ENCODE data around the gene STAT6. TPM values are rescaled to one million over a fixed set of nuclear protein-coding genes. Genes with fewer than 3 reads are reported as not detected.
A peak's percentile ranks its signal among the peaks of the same experiment; 100 is the strongest.

The STAT6 gene
- total RNA-seq, 1 experiment from 2014 or later: 44.4 TPM

GRCh38 chr12:57046947-57047890 lies 63.9 kb downstream of the STAT6 start:
- H3K4me1 ChIP-seq (ENCODE audit: insufficient read depth, low read length): no peaks in the 10 kb centered on the region
- Mint-ChIP-seq H3K9me3 (no peaks in the 10 kb centered on the region), H3K4me3 (no peak overlapping the region), H3K4me1 (peaks cover 3 to 13% of the 10 kb centered on the region in 2 experiments), H3K36me3 (ENCODE audit: insufficient read depth in 1 of 3, low read depth in 3 of 3) (no peaks in the 10 kb centered on the region; a peak in 1 of 7 replicates), H3K27me3 (ENCODE audit: low read depth) (peaks cover 5% of the 10 kb centered on the region), H3K27ac (peak overlapping the region in 1 of 3 experiments; percentile 69; a peak in 1 of 7 replicates)
- H2AK5ac ChIP-seq (ENCODE audit: insufficient read length, low read length): no peak overlapping the region
- no peak overlapping the region for H2AFZ ChIP-seq (ENCODE audit: low read length)
- H3K56ac ChIP-seq (ENCODE audit: insufficient read length, low read depth, low read length): no peak overlapping the region
- no peak overlapping the region for H2BK20ac ChIP-seq (ENCODE audit: low read depth, low read length, poor library complexity, severe bottlenecking)
- H4K8ac ChIP-seq (replicated peaks; ENCODE audit: insufficient read length, low read depth, low read length): no peak overlapping the region
- H2BK15ac ChIP-seq (ENCODE audit: low read depth, low read length): no peak overlapping the region
- WGBS (ENCODE audit: extremely low coverage, insufficient read length, low lambda C conversion rate): no CpG with 5 or more reads among the region's 10 CpGs
- H3K27ac ChIP-seq (ENCODE audit: insufficient read length, low read depth, low read length): no peak overlapping the region
- no peaks in the 10 kb centered on the region for H3K27me3 ChIP-seq (ENCODE audit: insufficient read depth, low read length)
- no peak overlapping the region for H3K9ac ChIP-seq (ENCODE audit: extremely low read depth, insufficient read length, low read length)
- no peak overlapping the region for H3K14ac ChIP-seq (ENCODE audit: insufficient read depth, low read length)
- no peaks in the 10 kb centered on the region for H3K23me2 ChIP-seq (ENCODE audit: insufficient read length, low read depth, low read length, poor library complexity, severe bottlenecking)
- H3K18ac ChIP-seq (ENCODE audit: insufficient read length, low read depth, low read length): no peak overlapping the region
- no peak overlapping the region for H3K23ac ChIP-seq (ENCODE audit: insufficient read length, low read depth, low read length)
- H4K20me1 ChIP-seq (ENCODE audit: control insufficient read depth, insufficient read depth, insufficient read length): no peaks in the 10 kb centered on the region
- H4K5ac ChIP-seq (ENCODE audit: insufficient read length, low read depth, low read length): no peak overlapping the region
- no peak overlapping the region for H3K4ac ChIP-seq (ENCODE audit: low read depth, low read length)
- no peak for DNase-seq
- H3K79me1 ChIP-seq (ENCODE audit: insufficient read depth, low read depth, low read length, poor library complexity, severe bottlenecking): no peaks in the 10 kb centered on the region
- H3K79me2 ChIP-seq (ENCODE audit: insufficient read depth, low read length): no peaks in the 10 kb centered on the region
- H2BK120ac ChIP-seq (ENCODE audit: low read depth, low read length, poor library complexity, severe bottlenecking): no peak overlapping the region
- no peaks in the 10 kb centered on the region for H3K9me3 ChIP-seq (ENCODE audit: control insufficient read depth, low read depth, low read length)
- no peak overlapping the region for H3K4me2 ChIP-seq (ENCODE audit: insufficient read depth, insufficient read length, low read length)
- H4K91ac ChIP-seq (ENCODE audit: insufficient read length, low read depth, low read length): no peak overlapping the region
- no peak overlapping the region for H2BK5ac ChIP-seq (ENCODE audit: insufficient read length, low read length)
- no peak overlapping the region for H3T11ph ChIP-seq (ENCODE audit: low read length)
- TF ChIP-seq, protein P1, sequence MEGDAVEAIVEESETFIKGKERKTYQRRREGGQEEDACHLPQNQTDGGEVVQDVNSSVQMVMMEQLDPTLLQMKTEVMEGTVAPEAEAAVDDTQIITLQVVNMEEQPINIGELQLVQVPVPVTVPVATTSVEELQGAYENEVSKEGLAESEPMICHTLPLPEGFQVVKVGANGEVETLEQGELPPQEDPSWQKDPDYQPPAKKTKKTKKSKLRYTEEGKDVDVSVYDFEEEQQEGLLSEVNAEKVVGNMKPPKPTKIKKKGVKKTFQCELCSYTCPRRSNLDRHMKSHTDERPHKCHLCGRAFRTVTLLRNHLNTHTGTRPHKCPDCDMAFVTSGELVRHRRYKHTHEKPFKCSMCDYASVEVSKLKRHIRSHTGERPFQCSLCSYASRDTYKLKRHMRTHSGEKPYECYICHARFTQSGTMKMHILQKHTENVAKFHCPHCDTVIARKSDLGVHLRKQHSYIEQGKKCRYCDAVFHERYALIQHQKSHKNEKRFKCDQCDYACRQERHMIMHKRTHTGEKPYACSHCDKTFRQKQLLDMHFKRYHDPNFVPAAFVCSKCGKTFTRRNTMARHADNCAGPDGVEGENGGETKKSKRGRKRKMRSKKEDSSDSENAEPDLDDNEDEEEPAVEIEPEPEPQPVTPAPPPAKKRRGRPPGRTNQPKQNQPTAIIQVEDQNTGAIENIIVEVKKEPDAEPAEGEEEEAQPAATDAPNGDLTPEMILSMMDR (conservative IDR thresholded peaks at IDR 0.05): no peak
- H2BK12ac ChIP-seq (ENCODE audit: insufficient read length, low read depth, low read length): no peak overlapping the region
